Mammary epithelial cell (primary cell): ENCODE data around the gene RIPK3.

ENCODE experiments used
- CTCF ChIP-seq, 2 donors: IDR thresholded peaks in 1 of 2; conservative IDR thresholded peaks in 1 of 2; 2 replicates each; pipeline ENCODE4 v1.5.1; 2011 to 2012; ENCODE audit warnings: inconsistent platforms in 2 of 2, low read length in 2 of 2, mild to moderate bottlenecking in 2 of 2, control low read depth in 1 of 2, low read depth in 1 of 2; ENCODE audit not compliant: insufficient read depth in 1 of 2; ENCODE audit errors: extremely low read depth in 1 of 2
- EZH2 ChIP-seq: IDR thresholded peaks from 2 replicates; pipeline ENCODE4 v1.6.1; 2012; ENCODE audit warnings: low read length, inconsistent platforms, borderline replicate concordance

- TF ChIP-seq CTCF (conservative IDR thresholded peaks at IDR 0.05 in 1 of 2, IDR thresholded peaks at IDR 0.05 in 1 of 2; ENCODE audit: extremely low read depth in 1 of 2, insufficient read depth in 1 of 2, low read depth in 1 of 2, low read length in 2 of 2) (no peak), EZH2 (no peak)
Observed at GRCh38 chr14:24290746-24291145, 49.0 kb downstream of the RIPK3 start.
